T-cell (primary cell): ENCODE results near the gene HSF5. TPM values are rescaled to one million over a fixed set of nuclear protein-coding genes. Genes with fewer than 3 reads are reported as not detected.
A peak's percentile ranks its signal among the peaks of the same experiment; 100 is the strongest.
"Not testable (repeated sequence)": the region's sequence is repeated elsewhere in the genome, so short reads cannot be mapped to it uniquely, and the experiment has no call there.

ENCODE experiments used
- ATAC-seq, 4 experiments: fragments of 200-7000 bp in 3 of 4; fragments of 150-1000 bp in 1 of 4; cut with Tn5 transposase; replicated peaks in 1 of 4; 1 replicate in 3 of 4; 2 replicates in 1 of 4; pipeline ENCODE4 v1.10.0; 2021; ENCODE audit warnings: moderate library complexity in 3 of 4, mild to moderate bottlenecking in 2 of 4, moderate number of reproducible peaks in 1 of 4
- CTCF ChIA-PET, 2 donors: fragments of 300-600 bp; sonication (Branson Sonifier 250); formaldehyde crosslinking; loops; one replicate each; lab custom pipeline; 2022; ENCODE audit warnings: antibody characterized with exemption in 2 of 2; lab: Charles Lee
- POLR2A ChIA-PET, 2 donors: fragments of 300-600 bp; sonication (Branson Sonifier 250); formaldehyde crosslinking; loops; one replicate each; lab custom pipeline; 2022; ENCODE audit warnings: antibody characterized with exemption in 2 of 2; lab: Charles Lee
- DNase-seq, 35 experiments: peaks; one replicate each; pipeline versions ENCODE4 v3.0.0 to v3.0.0-alpha.2; 2013 to 2023
- H3K27ac ChIP-seq: one replicate; pipeline ENCODE4 v1.5.1; 2013; ENCODE audit warnings: low read length
- H3K27me3 ChIP-seq, 2 experiments: replicated peaks in 1 of 2; 1 replicate in 1 of 2; 2 replicates in 1 of 2; pipeline versions ENCODE4 v1.6.1 to v1.7.0; 2013; ENCODE audit warnings: low read length in 1 of 2, mixed read lengths in 1 of 2; ENCODE audit not compliant: control insufficient read depth in 2 of 2, insufficient read depth in 2 of 2; ENCODE audit errors: extremely low read depth in 1 of 2
- H3K36me3 ChIP-seq, 2 donors: 1 replicate in 1 of 2; 2 replicates in 1 of 2; pipeline versions ENCODE4 v1.6.1 to v1.7.0; 2013; ENCODE audit warnings: low read length in 1 of 2; ENCODE audit not compliant: control insufficient read depth in 2 of 2, insufficient read depth in 1 of 2; ENCODE audit errors: extremely low read depth in 1 of 2
- H3K4me1 ChIP-seq, 2 experiments: 1 replicate in 1 of 2; 2 replicates in 1 of 2; pipeline versions ENCODE4 v1.6.1 to v1.7.0; 2013; ENCODE audit warnings: low read length in 2 of 2, mixed read lengths in 1 of 2; ENCODE audit not compliant: insufficient read depth in 2 of 2, control insufficient read depth in 1 of 2; ENCODE audit errors: extremely low read depth in 1 of 2
- H3K4me3 ChIP-seq, 2 donors: 1 replicate in 1 of 2; 2 replicates in 1 of 2; pipeline versions ENCODE4 v1.5.1 to v1.7.0; 2013; ENCODE audit warnings: mild to moderate bottlenecking in 2 of 2, low read length in 1 of 2, moderate library complexity in 1 of 2; ENCODE audit not compliant: control insufficient read depth in 1 of 2; ENCODE audit errors: extremely low read depth in 1 of 2
- H3K9me3 ChIP-seq: 2 replicates; pipeline ENCODE4 v1.7.0; 2013
- H3K27ac Mint-ChIP-seq, 2 donors: one replicate each; pipeline ENCODE4 v1.8.0; 2020 to 2021; ENCODE audit warnings: mild to moderate bottlenecking in 2 of 2, mixed read lengths in 2 of 2
- H3K27me3 Mint-ChIP-seq, 2 donors: one replicate each; pipeline ENCODE4 v1.8.0; 2021 to 2022; ENCODE audit warnings: mixed read lengths in 2 of 2
- H3K36me3 Mint-ChIP-seq: one replicate; pipeline ENCODE4 v1.8.0; 2021; ENCODE audit warnings: mixed read lengths
- H3K4me1 Mint-ChIP-seq, 3 donors: one replicate each; pipeline ENCODE4 v1.8.0; 2020 to 2022; ENCODE audit warnings: mixed read lengths in 3 of 3, mild to moderate bottlenecking in 1 of 3
- H3K4me3 Mint-ChIP-seq, 3 donors: one replicate each; pipeline ENCODE4 v1.8.0; 2020 to 2022; ENCODE audit warnings: mild to moderate bottlenecking in 3 of 3, mixed read lengths in 3 of 3, moderate library complexity in 3 of 3
- H3K9me3 Mint-ChIP-seq, 3 donors: one replicate each; pipeline ENCODE4 v1.8.0; 2020 to 2022; ENCODE audit warnings: mixed read lengths in 3 of 3
- WGBS: methylation state at CpG from one replicate; pipeline ENCODE4 v1.1.5; 2013; ENCODE audit warnings: missing lambda C conversion rate; ENCODE audit not compliant: insufficient coverage; 5-methylcytosine and 5-hydroxymethylcytosine counted together
- total RNA-seq, 35 experiments: library from RNA in 6 of 35; stranded (reverse) in 6 of 35; fragments of 120-200 nt in 1 of 35; gene quantifications; one replicate each; pipeline versions ENCODE4 v1.2.1 to v1.2.4 and lab custom pipeline; 2013 to 2026

HSF5 gene
- total RNA-seq, 5 donors from 2014 or later (not counting 1 experiment from before 2014, with no cell fraction given): 1.7 to 2.8 (median 2.5) TPM

DNA sequence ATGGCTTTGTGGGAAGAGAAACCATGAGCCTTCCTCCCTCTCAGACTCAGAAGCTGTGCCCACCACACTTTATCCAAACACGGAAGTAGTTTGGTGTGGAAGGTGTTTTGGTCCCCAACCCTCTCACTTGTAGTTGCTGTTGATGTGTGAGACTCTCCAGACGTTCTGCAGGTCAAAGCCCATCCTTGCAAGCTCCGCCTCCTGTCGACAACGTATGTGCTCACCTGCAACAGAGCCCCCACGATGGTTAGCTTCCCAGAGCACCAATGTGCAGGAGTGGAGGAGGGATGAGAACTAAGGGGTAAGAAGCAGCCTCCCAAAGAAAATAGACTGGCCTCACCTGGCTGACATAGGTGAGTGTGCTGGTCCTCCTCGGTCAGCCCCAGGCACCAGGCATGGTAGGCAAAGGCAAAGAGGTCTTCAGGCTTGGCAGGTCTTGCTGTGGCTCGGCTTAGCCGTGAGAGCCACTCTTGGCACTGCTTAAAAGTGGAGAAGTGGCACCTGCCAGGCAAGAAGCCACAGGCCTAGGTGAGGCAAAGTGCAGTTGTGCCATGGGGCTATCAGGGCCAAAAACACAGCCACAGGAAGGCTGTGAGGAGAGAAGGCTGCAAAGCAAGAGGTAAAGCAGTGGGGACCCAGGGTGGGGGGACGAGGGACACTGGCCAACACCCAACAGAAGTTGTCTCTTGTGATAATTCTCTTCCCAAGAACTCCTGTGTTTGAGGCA is 20.3 kb upstream of the HSF5 start:
- H3K9me3 Mint-ChIP-seq: no peaks in the 10 kb centered on the region
- no peaks in the 10 kb centered on the region for H3K27me3 ChIP-seq
- H3K9me3 ChIP-seq: no peaks in the 10 kb centered on the region
- no peak overlapping the region for H3K4me3 ChIP-seq
- WGBS: 100% methylated on average over 4 of the region's 10 CpGs
- peaks cover 65% of the 10 kb centered on the region for H3K36me3 Mint-ChIP-seq
- H3K36me3 ChIP-seq: peaks cover 55 to 87% of the 10 kb centered on the region in 2 donors
- no peaks in the 10 kb centered on the region for H3K27me3 Mint-ChIP-seq
- ChIA-PET CTCF (no interaction called here), POLR2A (no interaction called here)
- peaks cover 18 to 30% (median 19%) of the 10 kb centered on the region in 3 donors for H3K4me1 Mint-ChIP-seq
- H3K27ac Mint-ChIP-seq: no peak overlapping the region
- DNase-seq: no peak
- H3K4me3 Mint-ChIP-seq: no peak overlapping the region
- peaks cover 6 to 13% of the 10 kb centered on the region in 2 experiments for H3K4me1 ChIP-seq
- ATAC-seq: no peak
- H3K27ac ChIP-seq: no peak overlapping the region

DNA sequence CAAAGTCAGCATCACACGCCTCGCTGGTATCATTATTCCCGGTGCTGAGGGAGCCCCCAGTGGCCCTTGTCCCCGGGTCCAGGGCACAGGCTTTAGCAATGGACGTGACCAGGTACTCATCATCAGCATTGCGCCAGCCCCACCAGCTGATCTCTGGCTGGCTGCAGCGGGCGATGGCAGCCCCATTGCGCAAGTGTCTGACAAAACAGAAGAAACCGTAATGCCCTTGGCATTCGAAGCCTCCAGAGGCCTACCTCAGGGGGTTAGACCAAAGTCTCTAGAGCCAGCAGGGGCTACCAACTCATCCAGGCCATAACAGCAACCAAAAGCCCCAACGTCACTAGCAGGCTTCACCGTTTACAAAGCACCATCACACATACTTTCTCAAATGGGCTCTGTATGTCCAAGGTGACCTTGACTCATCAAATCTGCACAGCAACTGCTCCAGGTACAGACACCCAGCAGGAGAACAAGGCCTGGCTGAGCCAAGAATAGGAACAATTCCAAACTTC is 19.0 kb upstream of the HSF5 start:
- Histone ChIP-seq H3K27ac (no peak overlapping the region), H3K4me3 (no peak overlapping the region), H3K9me3 (no peaks in the 10 kb centered on the region), H3K27me3 (no peaks in the 10 kb centered on the region), H3K4me1 (peaks cover 0 to 3% of the 10 kb centered on the region in 2 experiments), H3K36me3 (peaks cover 49 to 94% of the 10 kb centered on the region in 2 donors)
- Mint-ChIP-seq H3K4me3 (no peak overlapping the region), H3K27me3 (no peaks in the 10 kb centered on the region), H3K36me3 (peaks cover 75% of the 10 kb centered on the region), H3K27ac (no peak overlapping the region), H3K4me1 (peaks cover 7 to 18% (median 9%) of the 10 kb centered on the region in 3 donors), H3K9me3 (no peaks in the 10 kb centered on the region)
- WGBS: 97% methylated on average over 8 of the region's 13 CpGs
- DNase-seq (no peak), ATAC-seq (no peak)
- CTCF ChIA-PET: no interaction called here
- POLR2A ChIA-PET: no interaction called here

- Histone ChIP-seq H3K9me3 (no peaks in the 10 kb centered on the region), H3K4me1 (peaks cover 0 to 3% of the 10 kb centered on the region in 2 experiments), H3K4me3 (no peak overlapping the region), H3K36me3 (peaks cover 49 to 94% of the 10 kb centered on the region in 2 donors), H3K27me3 (no peaks in the 10 kb centered on the region), H3K27ac (no peak overlapping the region)
- Mint-ChIP-seq H3K4me1 (peaks cover 4 to 13% (median 7%) of the 10 kb centered on the region in 3 donors), H3K36me3 (peaks cover 69% of the 10 kb centered on the region), H3K27me3 (no peaks in the 10 kb centered on the region), H3K4me3 (no peak overlapping the region), H3K9me3 (no peaks in the 10 kb centered on the region), H3K27ac (no peak overlapping the region)
- ChIA-PET POLR2A (no interaction called here), CTCF (no interaction called here)
- 84% methylated on average over 6 of the region's 7 CpGs for WGBS
- DNase-seq (no peak), ATAC-seq (no peak)
Measured at GRCh38 chr17:58506354-58507080, 18.3 kb upstream of the HSF5 start.

- no peak for ATAC-seq
- Histone ChIP-seq H3K36me3 (peaks cover 47 to 91% of the 10 kb centered on the region in 2 donors), H3K9me3 (no peaks in the 10 kb centered on the region), H3K4me3 (no peak overlapping the region), H3K4me1 (peaks cover 0 to 3% of the 10 kb centered on the region in 2 experiments), H3K27ac (no peak overlapping the region), H3K27me3 (no peaks in the 10 kb centered on the region)
- no peak for DNase-seq
- H3K27me3 Mint-ChIP-seq: no peaks in the 10 kb centered on the region
- peak overlapping the region in 1 of 2 donors; percentile 39 for H3K27ac Mint-ChIP-seq
- no peak overlapping the region for H3K4me3 Mint-ChIP-seq
- peaks cover 53% of the 10 kb centered on the region for H3K36me3 Mint-ChIP-seq
- ChIA-PET POLR2A (no interaction called here), CTCF (no interaction called here)
- H3K9me3 Mint-ChIP-seq: no peaks in the 10 kb centered on the region
- 96% methylated on average over 7 of the region's 11 CpGs for WGBS
- peaks cover 0 to 4% (median under 1%) of the 10 kb centered on the region in 3 donors for H3K4me1 Mint-ChIP-seq
Measured at GRCh38 chr17:58504826-58505351, 16.7 kb upstream of the HSF5 start.

- POLR2A ChIA-PET: no interaction called here
- no peaks in the 10 kb centered on the region for H3K27me3 Mint-ChIP-seq
- Histone ChIP-seq H3K4me3 (no peak overlapping the region), H3K27ac (no peak overlapping the region), H3K27me3 (no peaks in the 10 kb centered on the region), H3K9me3 (no peaks in the 10 kb centered on the region), H3K4me1 (peaks cover 0 to 3% of the 10 kb centered on the region in 2 experiments), H3K36me3 (peaks cover 41 to 83% of the 10 kb centered on the region in 2 donors)
- H3K36me3 Mint-ChIP-seq: peaks cover 55% of the 10 kb centered on the region
- H3K27ac Mint-ChIP-seq: no peak overlapping the region
- H3K4me3 Mint-ChIP-seq: no peak overlapping the region
- H3K4me1 Mint-ChIP-seq: peaks cover 0 to 5% (median 2%) of the 10 kb centered on the region in 3 donors
- WGBS: 95% methylated on average over 6 of the region's 8 CpGs
- no peaks in the 10 kb centered on the region for H3K9me3 Mint-ChIP-seq
- DNase-seq: no peak
- ATAC-seq: no peak
- CTCF ChIA-PET: interaction anchor here in 1 of 2 donors (0.6 kb wide), 1 partner anchor 161 kb away, joined by 6 read pairs; no protein-coding TSS in a partner anchor
Measured at GRCh38 chr17:58503866-58504265, 15.7 kb upstream of the HSF5 start.

DNA sequence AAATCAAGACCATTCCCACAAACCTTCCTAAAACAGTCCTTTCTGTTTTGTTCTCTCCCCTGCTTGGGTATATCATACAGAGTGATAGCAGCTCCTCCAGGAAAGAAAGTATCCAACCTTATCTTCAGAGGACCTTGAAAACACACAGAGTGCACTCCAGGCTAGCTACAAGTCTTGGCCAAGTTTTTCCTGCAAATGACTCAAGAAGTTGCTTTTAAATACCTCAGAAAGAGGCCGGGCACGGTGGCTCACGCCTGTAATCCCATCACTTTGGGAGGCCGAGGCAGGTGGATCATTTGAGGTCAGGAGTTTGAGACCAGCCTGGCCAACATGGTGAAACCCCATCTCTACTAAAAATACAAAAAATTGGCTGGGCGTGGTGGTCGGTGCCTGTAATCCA is 14.9 kb upstream of the HSF5 start:
- POLR2A ChIA-PET: interaction anchor here in 1 of 2 donors (0.6 kb wide), 1 partner anchor 128 kb away, joined by 3 read pairs; no protein-coding TSS in a partner anchor
- ATAC-seq, DNase-seq, CTCF ChIA-PET, H3K27me3 ChIP-seq, H3K4me3 ChIP-seq, H3K4me1 ChIP-seq, H3K4me3 Mint-ChIP-seq, H3K4me1 Mint-ChIP-seq, H3K9me3 Mint-ChIP-seq, H3K9me3 ChIP-seq, H3K27ac ChIP-seq, H3K27ac Mint-ChIP-seq, H3K27me3 Mint-ChIP-seq: not testable (repeated sequence)
- peaks cover 33 to 76% of the 10 kb centered on the region in 2 donors for H3K36me3 ChIP-seq
- 88% methylated on average over 5 of the region's 6 CpGs for WGBS
- peaks cover 54% of the 10 kb centered on the region for H3K36me3 Mint-ChIP-seq
